ENCODE measurements around the gene BORCS5. TPM values are rescaled to one million over a fixed set of nuclear protein-coding genes. Genes with fewer than 3 reads are reported as not detected.
A peak's percentile ranks its signal among the peaks of the same experiment; 100 is the strongest.

Gene BORCS5
- total and polyA plus RNA-seq, 2 donors (not counting 1 experiment from before 2014, with no cell fraction given), result 11.9 to 46.2 TPM

DNA sequence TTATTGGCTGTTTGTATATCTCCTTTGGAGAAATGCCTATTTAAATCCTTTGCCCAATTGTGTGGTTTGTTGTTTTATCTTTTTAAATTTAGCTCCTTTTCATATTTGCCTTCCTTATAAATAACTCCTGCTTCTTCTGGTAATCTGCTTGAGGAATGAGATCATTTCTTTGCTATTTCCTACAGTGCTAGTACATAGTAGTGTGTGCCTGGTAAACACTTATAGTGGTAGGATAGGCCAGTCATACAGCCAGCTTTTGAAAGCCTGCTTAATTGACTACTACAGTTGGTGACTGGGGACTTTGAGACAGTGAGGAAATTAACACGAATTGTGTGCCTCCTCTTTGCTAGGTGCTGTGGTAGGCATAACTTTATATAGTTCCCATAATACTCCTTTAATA is 68.7 kb downstream of the BORCS5 start:
- H3K27ac Mint-ChIP-seq, result no peak overlapping the region
- H3K4me3 Mint-ChIP-seq, result no peak overlapping the region
- peaks cover 8% of the 10 kb centered on the region for H3K9me3 Mint-ChIP-seq (ENCODE audit: insufficient read depth)
- Histone ChIP-seq H3K9ac (ENCODE audit: low read length) (no peak overlapping the region), H4K20me1 (ENCODE audit: control insufficient read depth, insufficient read depth, low read length, poor library complexity, severe bottlenecking) (peaks cover 8% of the 10 kb centered on the region), H3K9me3 (ENCODE audit: control extremely low read depth in 1 of 3, control insufficient read depth in 2 of 3, insufficient read depth in 1 of 3, low read length in 2 of 3) (peaks cover 3 to 19% (median 14%) of the 10 kb centered on the region in 3 donors), H3K27me3 (replicated peaks in 1 of 4; ENCODE audit: control extremely low read depth in 1 of 4, control insufficient read depth in 3 of 4, insufficient read depth in 4 of 4, low read length in 3 of 4) (no peaks in the 10 kb centered on the region), H3K36me3 (replicated peaks in 1 of 2; ENCODE audit: control extremely low read depth in 1 of 2, control insufficient read depth in 1 of 2, extremely low read depth in 1 of 2, insufficient read depth in 2 of 2, low read length in 1 of 2) (peaks cover 0 to 4% of the 10 kb centered on the region in 2 experiments), H3K79me2 (ENCODE audit: control insufficient read depth, insufficient read depth, low read length) (peaks cover 26% of the 10 kb centered on the region), H2AFZ (ENCODE audit: insufficient read depth, low read depth, low read length, poor library complexity, severe bottlenecking) (no peak overlapping the region), H3K4me3 (ENCODE audit: control extremely low read depth in 1 of 5, extremely low read depth in 1 of 5, insufficient read depth in 1 of 5, low read depth in 2 of 5, low read length in 4 of 5) (no peak overlapping the region), H3K4me1 (ENCODE audit: control insufficient read depth in 2 of 2, insufficient read depth in 2 of 2, low read length in 2 of 2) (no peaks in the 10 kb centered on the region), H3K27ac (ENCODE audit: low read length in 2 of 2) (no peak overlapping the region), H3K4me2 (replicated peaks; ENCODE audit: low read depth, low read length, poor library complexity, severe bottlenecking) (no peak overlapping the region)
- no CpG with 5 or more reads among the region's 1 CpG for WGBS (ENCODE audit: insufficient coverage)
- TF ChIP-seq, protein P1, sequence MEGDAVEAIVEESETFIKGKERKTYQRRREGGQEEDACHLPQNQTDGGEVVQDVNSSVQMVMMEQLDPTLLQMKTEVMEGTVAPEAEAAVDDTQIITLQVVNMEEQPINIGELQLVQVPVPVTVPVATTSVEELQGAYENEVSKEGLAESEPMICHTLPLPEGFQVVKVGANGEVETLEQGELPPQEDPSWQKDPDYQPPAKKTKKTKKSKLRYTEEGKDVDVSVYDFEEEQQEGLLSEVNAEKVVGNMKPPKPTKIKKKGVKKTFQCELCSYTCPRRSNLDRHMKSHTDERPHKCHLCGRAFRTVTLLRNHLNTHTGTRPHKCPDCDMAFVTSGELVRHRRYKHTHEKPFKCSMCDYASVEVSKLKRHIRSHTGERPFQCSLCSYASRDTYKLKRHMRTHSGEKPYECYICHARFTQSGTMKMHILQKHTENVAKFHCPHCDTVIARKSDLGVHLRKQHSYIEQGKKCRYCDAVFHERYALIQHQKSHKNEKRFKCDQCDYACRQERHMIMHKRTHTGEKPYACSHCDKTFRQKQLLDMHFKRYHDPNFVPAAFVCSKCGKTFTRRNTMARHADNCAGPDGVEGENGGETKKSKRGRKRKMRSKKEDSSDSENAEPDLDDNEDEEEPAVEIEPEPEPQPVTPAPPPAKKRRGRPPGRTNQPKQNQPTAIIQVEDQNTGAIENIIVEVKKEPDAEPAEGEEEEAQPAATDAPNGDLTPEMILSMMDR (IDR thresholded peaks at IDR 0.05), result no peak
- no peak for TF ChIP-seq EZH2 (IDR thresholded peaks at IDR 0.05; ENCODE audit: borderline replicate concordance, insufficient read depth, low read depth, low read length, poor library complexity, severe bottlenecking)
- DNase-seq, result no peak
- no peak for ATAC-seq (ENCODE audit: low read depth)
- intact Hi-C loops (cut with micrococcal nuclease), result no loop called here
- CTCF ChIA-PET, result interaction anchor here (0.6 kb wide), 1 partner anchor 131 kb away, joined by 3 read pairs; no protein-coding TSS in a partner anchor
- no peaks in the 10 kb centered on the region for H3K27me3 Mint-ChIP-seq
- POLR2A ChIA-PET, result no interaction called here
- H3K4me1 Mint-ChIP-seq, result no peaks in the 10 kb centered on the region

DNA sequence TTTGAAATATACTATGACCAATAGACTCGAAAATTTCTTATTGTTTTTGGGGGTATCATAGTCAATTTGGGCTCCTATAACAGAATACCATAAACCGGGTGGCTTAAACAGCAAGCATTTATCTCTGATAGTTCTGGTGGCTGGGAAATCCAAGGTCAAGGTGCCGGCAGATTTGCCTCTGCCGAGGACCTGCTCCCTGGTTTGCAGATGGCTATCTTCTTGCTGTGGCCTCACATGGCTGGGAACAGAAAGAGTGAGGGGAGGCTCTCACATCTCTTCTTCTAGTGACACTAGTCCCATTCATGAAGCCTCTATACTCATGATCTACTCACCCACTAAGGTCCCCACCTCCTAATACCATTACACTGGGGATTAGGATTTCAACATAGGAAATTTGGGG is 70.7 kb downstream of the BORCS5 start:
- peaks cover 5% of the 10 kb centered on the region for H3K9me3 Mint-ChIP-seq (ENCODE audit: insufficient read depth)
- Histone ChIP-seq H2AFZ (ENCODE audit: insufficient read depth, low read depth, low read length, poor library complexity, severe bottlenecking) (no peak overlapping the region), H3K79me2 (ENCODE audit: control insufficient read depth, insufficient read depth, low read length) (peaks cover 28% of the 10 kb centered on the region), H3K4me1 (ENCODE audit: control insufficient read depth in 2 of 2, insufficient read depth in 2 of 2, low read length in 2 of 2) (no peaks in the 10 kb centered on the region), H3K27me3 (replicated peaks in 1 of 4; ENCODE audit: control extremely low read depth in 1 of 4, control insufficient read depth in 3 of 4, insufficient read depth in 4 of 4, low read length in 3 of 4) (no peaks in the 10 kb centered on the region), H3K4me2 (replicated peaks; ENCODE audit: low read depth, low read length, poor library complexity, severe bottlenecking) (no peak overlapping the region), H4K20me1 (ENCODE audit: control insufficient read depth, insufficient read depth, low read length, poor library complexity, severe bottlenecking) (peaks cover 8% of the 10 kb centered on the region), H3K9ac (ENCODE audit: low read length) (no peak overlapping the region), H3K9me3 (ENCODE audit: control extremely low read depth in 1 of 3, control insufficient read depth in 2 of 3, insufficient read depth in 1 of 3, low read length in 2 of 3) (peaks cover 3 to 17% (median 10%) of the 10 kb centered on the region in 3 donors), H3K27ac (ENCODE audit: low read length in 2 of 2) (no peak overlapping the region), H3K36me3 (replicated peaks in 1 of 2; ENCODE audit: control extremely low read depth in 1 of 2, control insufficient read depth in 1 of 2, extremely low read depth in 1 of 2, insufficient read depth in 2 of 2, low read length in 1 of 2) (peaks cover 0 to 4% of the 10 kb centered on the region in 2 experiments), H3K4me3 (ENCODE audit: control extremely low read depth in 1 of 5, extremely low read depth in 1 of 5, insufficient read depth in 1 of 5, low read depth in 2 of 5, low read length in 4 of 5) (no peak overlapping the region)
- intact Hi-C loops (cut with micrococcal nuclease), result no loop called here
- H3K27me3 Mint-ChIP-seq, result no peaks in the 10 kb centered on the region
- CTCF ChIA-PET, result no interaction called here
- no peaks in the 10 kb centered on the region for H3K4me1 Mint-ChIP-seq
- TF ChIP-seq, protein P1 (IDR thresholded peaks at IDR 0.05), result no peak
- TF ChIP-seq EZH2 (IDR thresholded peaks at IDR 0.05; ENCODE audit: borderline replicate concordance, insufficient read depth, low read depth, low read length, poor library complexity, severe bottlenecking), result no peak
- DNase-seq (no peak), ATAC-seq (ENCODE audit: low read depth) (no peak)
- peak overlapping the region; percentile 4 for H3K27ac Mint-ChIP-seq
- POLR2A ChIA-PET, result no interaction called here
- WGBS (ENCODE audit: insufficient coverage), result 100% methylated on average over 2 of the region's 4 CpGs
- H3K4me3 Mint-ChIP-seq, result no peak overlapping the region
